ENCODE data around the gene ZDHHC16.
"Not testable (repeated sequence)": the region's sequence is repeated elsewhere in the genome, so short reads cannot be mapped to it uniquely, and the experiment has no call there.

GRCh38 chr10:97423757-97424098, 22.2 kb upstream of the ZDHHC16 start:
- TF ChIP-seq TCF7L2 (IDR thresholded peaks at IDR 0.05; ENCODE audit: low read depth, low read length); CTCF (IDR thresholded peaks at IDR 0.05); POLR2AphosphoS5 (IDR thresholded peaks at IDR 0.05; ENCODE audit: low read depth, low read length): not testable (repeated sequence)
